ENCODE measurements around the gene AGBL4. TPM values are rescaled to one million over a fixed set of nuclear protein-coding genes. Genes with fewer than 3 reads are reported as not detected.

The AGBL4 gene
- total and polyA plus RNA-seq, 2 of the 4 experiments (the other 2 are of a cell fraction): not detected

DNA sequence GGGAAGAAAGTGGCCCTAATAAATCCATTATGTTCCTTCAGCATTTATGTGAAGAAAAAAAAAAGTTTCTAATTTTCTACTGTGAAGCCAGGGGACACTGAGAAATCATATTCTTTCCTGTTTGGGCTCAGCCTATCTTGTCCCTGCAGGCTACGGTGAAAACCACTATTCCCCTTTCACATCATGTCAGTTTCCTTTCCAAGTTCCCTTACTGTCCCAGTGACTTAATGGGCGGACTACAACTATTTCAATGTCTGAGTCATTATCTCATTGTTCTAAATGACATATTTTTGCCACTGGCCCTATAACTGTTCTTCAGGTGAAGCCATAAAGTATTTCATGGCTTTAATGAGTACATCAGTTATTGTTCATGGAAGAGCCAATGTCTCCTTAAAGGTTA is 1175.7 kb downstream of the AGBL4 start:
- Histone ChIP-seq H2BK15ac (ENCODE audit: low read depth, low read length) (no peak overlapping the region), H2BK120ac (ENCODE audit: low read depth, low read length) (no peak overlapping the region), H3K14ac (replicated peaks; ENCODE audit: low read depth, low read length) (no peak overlapping the region), H3K9ac (ENCODE audit: low read depth, low read length) (no peak overlapping the region), H4K91ac (ENCODE audit: insufficient read depth, low read depth, low read length) (no peak overlapping the region), H2BK5ac (ENCODE audit: low read depth, low read length, poor library complexity, severe bottlenecking) (no peak overlapping the region), H3K56ac (ENCODE audit: extremely low read depth, insufficient read depth, low read length) (no peak overlapping the region), H3K23ac (ENCODE audit: low read depth, low read length) (no peak overlapping the region), H3K4ac (ENCODE audit: low read depth, low read length) (no peak overlapping the region), H3K4me1 (ENCODE audit: control insufficient read depth, insufficient read depth, low read length) (no peaks in the 10 kb centered on the region), H3K79me1 (ENCODE audit: low read depth in 1 of 2, low read length in 2 of 2) (no peaks in the 10 kb centered on the region), H3K4me3 (ENCODE audit: insufficient read depth, low read depth, low read length) (no peak overlapping the region), H3K4me2 (ENCODE audit: low read depth, low read length) (no peak overlapping the region), H4K5ac (ENCODE audit: low read depth, low read length) (no peak overlapping the region), H3K9me3 (ENCODE audit: control insufficient read depth, insufficient read depth, low read length) (peaks cover 2% of the 10 kb centered on the region), H3K27ac (ENCODE audit: insufficient read depth, low read length) (no peak overlapping the region), H2BK20ac (ENCODE audit: low read depth, low read length) (no peak overlapping the region), H3K36me3 (ENCODE audit: control insufficient read depth, insufficient read depth, low read length) (no peaks in the 10 kb centered on the region), H4K8ac (ENCODE audit: low read depth in 2 of 2, low read length in 2 of 2) (no peak overlapping the region), H3K9me1 (ENCODE audit: insufficient read depth, low read length) (no peaks in the 10 kb centered on the region), H3K18ac (ENCODE audit: low read depth, low read length) (no peak overlapping the region), H3K27me3 (ENCODE audit: control insufficient read depth, insufficient read depth, low read length) (no peaks in the 10 kb centered on the region), H2AK5ac (ENCODE audit: low read depth, low read length) (no peak overlapping the region), H2AK9ac (replicated peaks; ENCODE audit: low read depth, low read length, poor library complexity) (no peak overlapping the region), H4K20me1 (ENCODE audit: insufficient read depth, low read length) (no peaks in the 10 kb centered on the region), H2AFZ (replicated peaks; ENCODE audit: low read length, poor library complexity) (no peak overlapping the region)
- in situ Hi-C loops (cut with MboI; ENCODE audit: low sequenced_read_pairs) (no loop called here), dilution Hi-C loops (cut with HindIII; ENCODE audit: low sequenced_read_pairs, unreplicated experiment) (no loop called here), intact Hi-C loops (cut with micrococcal nuclease) (no loop called here)
- ChIA-PET CTCF (no interaction called here), POLR2A (ENCODE audit: unreplicated experiment) (no interaction called here)
- DNase-seq (no peak), ATAC-seq (ENCODE audit: low read depth) (no peak)
- no TSS peak for BruUV-seq (replicated peaks)
- 83% methylated on average over 1 of the region's 2 CpGs; no CpG with 5 or more reads in 1 of the 2 experiments for WGBS, 2 experiments (ENCODE audit: extremely low coverage in 2 of 2, insufficient read length in 1 of 2)
- TF ChIP-seq MAFK (IDR thresholded peaks at IDR 0.05; ENCODE audit: low read depth, low read length) (no peak), SMC3 (IDR thresholded peaks at IDR 0.05; ENCODE audit: low read depth, low read length) (no peak), POLR2A (IDR thresholded peaks at IDR 0.05; ENCODE audit: low read depth, low read length) (no peak), MAZ (IDR thresholded peaks at IDR 0.05; ENCODE audit: borderline replicate concordance, low read depth, low read length) (no peak), CHD1 (IDR thresholded peaks at IDR 0.05; ENCODE audit: low read depth, low read length) (no peak), RAD21 (IDR thresholded peaks at IDR 0.05; ENCODE audit: low read length) (no peak), MXI1 (IDR thresholded peaks at IDR 0.05; ENCODE audit: borderline replicate concordance, low read depth, low read length) (no peak), USF2 (IDR thresholded peaks at IDR 0.05; ENCODE audit: low read depth, low read length) (no peak), RCOR1 (IDR thresholded peaks at IDR 0.05; ENCODE audit: insufficient replicate concordance, low read length) (no peak), CEBPB (IDR thresholded peaks at IDR 0.05; ENCODE audit: low read depth, low read length) (no peak), NFE2L2 (IDR thresholded peaks at IDR 0.05; ENCODE audit: low read depth, low read length) (no peak), BHLHE40 (IDR thresholded peaks at IDR 0.05; ENCODE audit: low read depth, low read length) (no peak), FOS (IDR thresholded peaks at IDR 0.05; ENCODE audit: low read depth, low read length) (no peak)
- TF ChIP-seq, protein P1, sequence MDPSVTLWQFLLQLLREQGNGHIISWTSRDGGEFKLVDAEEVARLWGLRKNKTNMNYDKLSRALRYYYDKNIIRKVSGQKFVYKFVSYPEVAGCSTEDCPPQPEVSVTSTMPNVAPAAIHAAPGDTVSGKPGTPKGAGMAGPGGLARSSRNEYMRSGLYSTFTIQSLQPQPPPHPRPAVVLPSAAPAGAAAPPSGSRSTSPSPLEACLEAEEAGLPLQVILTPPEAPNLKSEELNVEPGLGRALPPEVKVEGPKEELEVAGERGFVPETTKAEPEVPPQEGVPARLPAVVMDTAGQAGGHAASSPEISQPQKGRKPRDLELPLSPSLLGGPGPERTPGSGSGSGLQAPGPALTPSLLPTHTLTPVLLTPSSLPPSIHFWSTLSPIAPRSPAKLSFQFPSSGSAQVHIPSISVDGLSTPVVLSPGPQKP (IDR thresholded peaks at IDR 0.05; ENCODE audit: borderline replicate concordance, low read depth, low read length): no peak
- TF ChIP-seq, protein P2, sequence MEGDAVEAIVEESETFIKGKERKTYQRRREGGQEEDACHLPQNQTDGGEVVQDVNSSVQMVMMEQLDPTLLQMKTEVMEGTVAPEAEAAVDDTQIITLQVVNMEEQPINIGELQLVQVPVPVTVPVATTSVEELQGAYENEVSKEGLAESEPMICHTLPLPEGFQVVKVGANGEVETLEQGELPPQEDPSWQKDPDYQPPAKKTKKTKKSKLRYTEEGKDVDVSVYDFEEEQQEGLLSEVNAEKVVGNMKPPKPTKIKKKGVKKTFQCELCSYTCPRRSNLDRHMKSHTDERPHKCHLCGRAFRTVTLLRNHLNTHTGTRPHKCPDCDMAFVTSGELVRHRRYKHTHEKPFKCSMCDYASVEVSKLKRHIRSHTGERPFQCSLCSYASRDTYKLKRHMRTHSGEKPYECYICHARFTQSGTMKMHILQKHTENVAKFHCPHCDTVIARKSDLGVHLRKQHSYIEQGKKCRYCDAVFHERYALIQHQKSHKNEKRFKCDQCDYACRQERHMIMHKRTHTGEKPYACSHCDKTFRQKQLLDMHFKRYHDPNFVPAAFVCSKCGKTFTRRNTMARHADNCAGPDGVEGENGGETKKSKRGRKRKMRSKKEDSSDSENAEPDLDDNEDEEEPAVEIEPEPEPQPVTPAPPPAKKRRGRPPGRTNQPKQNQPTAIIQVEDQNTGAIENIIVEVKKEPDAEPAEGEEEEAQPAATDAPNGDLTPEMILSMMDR (conservative IDR thresholded peaks at IDR 0.05; ENCODE audit: low read depth, low read length): no peak
